PC-3 (cell line): ENCODE data around the gene WWC2.

ENCODE experiments used
- CTCF ChIP-seq: fragments of 300-600 bp; sonication (generic); conservative IDR thresholded peaks from 2 replicates; pipeline ENCODE4 v1.5.1; 2017; ENCODE audit warnings: antibody characterized with exemption, low read depth, mild to moderate bottlenecking, low read length
- EZH2 ChIP-seq: fragments of 300-600 bp; sonication (generic); IDR thresholded peaks from one replicate; pipeline ENCODE4 v1.6.1; 2017; ENCODE audit warnings: antibody characterized with exemption, mild to moderate bottlenecking, low read length; ENCODE audit not compliant: unreplicated experiment
- EZH2phosphoT487 ChIP-seq: fragments of 300-600 bp; sonication (generic); IDR thresholded peaks from 2 replicates; pipeline ENCODE4 v1.6.1; 2018; ENCODE audit warnings: mild to moderate bottlenecking, antibody characterized with exemption, low read length, borderline replicate concordance

GRCh38 chr4:183161630-183162029 is 62.6 kb downstream of the WWC2 start:
- TF ChIP-seq CTCF (no peak), EZH2 (no peak), EZH2phosphoT487 (no peak)
